ENCODE data around the gene FCRLB.
A peak's percentile ranks its signal among the peaks of the same experiment; 100 is the strongest.
"Not testable (repeated sequence)": the region's sequence is repeated elsewhere in the genome, so short reads cannot be mapped to it uniquely, and the experiment has no call there.

Gene FCRLB

GRCh38 chr1:161721738-161722343 lies 497 bp downstream of the FCRLB start:
- peak; percentile 71 for DNase-seq

GRCh38 chr1:161722406-161722805 lies 1.1 kb downstream of the FCRLB start:
- no peak for DNase-seq

- DNase-seq: no peak
Observed at GRCh38 chr1:161723459-161724141, 2.3 kb downstream of the FCRLB start.

- not testable (repeated sequence) for DNase-seq
Observed at GRCh38 chr1:161725258-161725907, 4.0 kb downstream of the FCRLB start.

GRCh38 chr1:161725908-161726472 lies 4.6 kb downstream of the FCRLB start:
- DNase-seq: peak; percentile 77

- DNase-seq: peak; percentile 95
Observed at GRCh38 chr1:161726473-161727255, 5.3 kb downstream of the FCRLB start.

- peak; percentile 72 for DNase-seq
Observed at GRCh38 chr1:161727256-161727924, 6.0 kb downstream of the FCRLB start.

- DNase-seq: no peak
Observed at GRCh38 chr1:161728376-161729226, 7.3 kb downstream of the FCRLB start.

- DNase-seq: no peak
Observed at GRCh38 chr1:161730050-161730564, 8.8 kb downstream of the FCRLB start.

- DNase-seq: no peak
Observed at GRCh38 chr1:161731241-161731640, 9.9 kb downstream of the FCRLB start.

GRCh38 chr1:161731981-161732718 lies 10.8 kb downstream of the FCRLB start:
- peak; percentile 43 for DNase-seq

- DNase-seq: no peak
Observed at GRCh38 chr1:161733526-161733925, 12.2 kb downstream of the FCRLB start.

GRCh38 chr1:161735837-161736236 lies 14.5 kb downstream of the FCRLB start:
- DNase-seq: no peak

- no peak for DNase-seq
Observed at GRCh38 chr1:161736335-161736969, 15.1 kb downstream of the FCRLB start.

- DNase-seq: no peak
Observed at GRCh38 chr1:161737625-161738024, 16.3 kb downstream of the FCRLB start.

GRCh38 chr1:161738627-161739287 lies 17.4 kb downstream of the FCRLB start:
- DNase-seq: peak; percentile 95

GRCh38 chr1:161739865-161740566 lies 18.7 kb downstream of the FCRLB start:
- DNase-seq: no peak

- DNase-seq: no peak
Observed at GRCh38 chr1:161740921-161741320, 19.6 kb downstream of the FCRLB start.

GRCh38 chr1:161743231-161743630 lies 21.9 kb downstream of the FCRLB start:
- no peak for DNase-seq

Measured in hematopoietic multipotent progenitor cell treated with erythropoietin and hydrocortisone succinate and interleukin-3 and kit ligand, for 6 days (in vitro differentiated cells).